C4-2B (cell line): Measurements from ENCODE around the gene SLC6A17.

ENCODE experiments used
- ZFX ChIP-seq: fragments of 450-650 bp; IDR thresholded peaks from 2 replicates; pipeline ENCODE4 v1.6.1; 2017
- TF ChIP-seq, protein P1 (sequence below): fragments of 450-650 bp; conservative IDR thresholded peaks from 2 replicates; pipeline ENCODE4 v1.5.1; 2017; ENCODE audit warnings: mild to moderate bottlenecking

DNA sequence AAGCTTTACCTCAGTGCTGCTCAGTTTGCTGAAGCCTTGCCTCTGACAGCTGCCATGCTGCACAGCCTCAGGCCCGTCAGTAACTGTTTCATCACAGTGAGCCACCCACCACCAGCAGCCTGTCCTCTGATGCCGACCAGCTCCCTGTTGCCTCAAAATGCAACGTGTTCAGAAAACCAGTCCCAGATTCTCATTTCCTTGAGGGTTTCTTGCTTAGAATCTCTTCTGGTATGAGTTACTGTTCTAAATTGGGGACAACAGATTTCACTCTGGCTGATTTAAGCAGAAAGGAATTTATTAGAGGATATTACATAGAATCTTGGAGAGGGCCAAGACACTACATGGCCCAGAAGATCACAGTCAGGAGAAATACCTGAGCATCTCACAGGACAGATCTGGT, 27.1 kb upstream of the SLC6A17 start:
- TF ChIP-seq, protein P1, sequence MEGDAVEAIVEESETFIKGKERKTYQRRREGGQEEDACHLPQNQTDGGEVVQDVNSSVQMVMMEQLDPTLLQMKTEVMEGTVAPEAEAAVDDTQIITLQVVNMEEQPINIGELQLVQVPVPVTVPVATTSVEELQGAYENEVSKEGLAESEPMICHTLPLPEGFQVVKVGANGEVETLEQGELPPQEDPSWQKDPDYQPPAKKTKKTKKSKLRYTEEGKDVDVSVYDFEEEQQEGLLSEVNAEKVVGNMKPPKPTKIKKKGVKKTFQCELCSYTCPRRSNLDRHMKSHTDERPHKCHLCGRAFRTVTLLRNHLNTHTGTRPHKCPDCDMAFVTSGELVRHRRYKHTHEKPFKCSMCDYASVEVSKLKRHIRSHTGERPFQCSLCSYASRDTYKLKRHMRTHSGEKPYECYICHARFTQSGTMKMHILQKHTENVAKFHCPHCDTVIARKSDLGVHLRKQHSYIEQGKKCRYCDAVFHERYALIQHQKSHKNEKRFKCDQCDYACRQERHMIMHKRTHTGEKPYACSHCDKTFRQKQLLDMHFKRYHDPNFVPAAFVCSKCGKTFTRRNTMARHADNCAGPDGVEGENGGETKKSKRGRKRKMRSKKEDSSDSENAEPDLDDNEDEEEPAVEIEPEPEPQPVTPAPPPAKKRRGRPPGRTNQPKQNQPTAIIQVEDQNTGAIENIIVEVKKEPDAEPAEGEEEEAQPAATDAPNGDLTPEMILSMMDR = no peak
- no peak for TF ChIP-seq ZFX
